Tibial nerve (tissue), 3 donors: ENCODE measurements around the gene TTC7B.

Experiments used
- POLR2A ChIP-seq, 2 donors: fragments of 450-650 bp; IDR thresholded peaks; one replicate each; pipeline ENCODE4 v1.6.1; 2017; ENCODE audit warnings: antibody characterized with exemption in 2 of 2, mild to moderate bottlenecking in 2 of 2, moderate library complexity in 2 of 2
- TF ChIP-seq, protein P1 (sequence below), 5 experiments: fragments of 200-600 bp in 3 of 5; fragments of 450-650 bp in 2 of 5; sonication (generic) in 3 of 5; IDR thresholded peaks; one replicate each; pipeline ENCODE4 v1.5.1; 2016 to 2019; ENCODE audit warnings: antibody characterized with exemption in 5 of 5, mild to moderate bottlenecking in 3 of 5, moderate library complexity in 2 of 5

DNA sequence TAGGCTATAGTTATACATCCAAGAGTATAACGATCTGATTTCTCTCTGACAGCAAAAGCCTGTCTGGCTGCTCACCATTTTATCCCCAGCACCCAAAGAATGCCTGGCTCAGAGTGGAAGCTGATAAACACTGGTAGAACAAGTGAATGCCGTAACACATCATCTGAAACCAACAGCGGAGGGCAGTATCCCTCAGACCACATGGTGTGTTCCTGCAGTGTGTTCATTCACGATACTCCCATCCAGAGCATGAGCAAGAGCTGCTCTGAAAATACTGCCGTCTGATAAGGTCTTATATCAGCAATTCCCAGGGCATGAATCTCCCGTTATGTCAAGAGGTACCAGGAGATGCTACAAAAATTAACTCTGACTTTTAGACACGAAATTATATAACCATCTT is 95.9 kb downstream of the TTC7B start:
- TF ChIP-seq, protein P1, sequence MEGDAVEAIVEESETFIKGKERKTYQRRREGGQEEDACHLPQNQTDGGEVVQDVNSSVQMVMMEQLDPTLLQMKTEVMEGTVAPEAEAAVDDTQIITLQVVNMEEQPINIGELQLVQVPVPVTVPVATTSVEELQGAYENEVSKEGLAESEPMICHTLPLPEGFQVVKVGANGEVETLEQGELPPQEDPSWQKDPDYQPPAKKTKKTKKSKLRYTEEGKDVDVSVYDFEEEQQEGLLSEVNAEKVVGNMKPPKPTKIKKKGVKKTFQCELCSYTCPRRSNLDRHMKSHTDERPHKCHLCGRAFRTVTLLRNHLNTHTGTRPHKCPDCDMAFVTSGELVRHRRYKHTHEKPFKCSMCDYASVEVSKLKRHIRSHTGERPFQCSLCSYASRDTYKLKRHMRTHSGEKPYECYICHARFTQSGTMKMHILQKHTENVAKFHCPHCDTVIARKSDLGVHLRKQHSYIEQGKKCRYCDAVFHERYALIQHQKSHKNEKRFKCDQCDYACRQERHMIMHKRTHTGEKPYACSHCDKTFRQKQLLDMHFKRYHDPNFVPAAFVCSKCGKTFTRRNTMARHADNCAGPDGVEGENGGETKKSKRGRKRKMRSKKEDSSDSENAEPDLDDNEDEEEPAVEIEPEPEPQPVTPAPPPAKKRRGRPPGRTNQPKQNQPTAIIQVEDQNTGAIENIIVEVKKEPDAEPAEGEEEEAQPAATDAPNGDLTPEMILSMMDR (IDR thresholded peaks at IDR 0.05) = no peak
- no peak for TF ChIP-seq POLR2A (IDR thresholded peaks at IDR 0.05)
